HAP-1 (cell line): Measurements from ENCODE around the gene INS.

Source experiments
- DNase-seq, 2 experiments: peaks; one replicate each; pipeline ENCODE4 v3.0.0-alpha.2; 2016 to 2020; ENCODE audit warnings: low spot score in 2 of 2
- H3K27me3 ChIP-seq: fragments of 250-450 bp; sonication (Bioruptor Pico); 2 replicates; pipeline ENCODE4 v1.5.1; 2020; ENCODE audit warnings: low read depth, mild to moderate bottlenecking, moderate library complexity
- H3K36me3 ChIP-seq: fragments of 250-450 bp; sonication (Bioruptor Pico); replicated peaks from 2 replicates; pipeline ENCODE4 v1.5.1; 2020; ENCODE audit warnings: mild to moderate bottlenecking
- H3K4me1 ChIP-seq: fragments of 250-450 bp; sonication (Bioruptor Pico); 2 replicates; pipeline ENCODE4 v1.5.1; 2020; ENCODE audit warnings: mild to moderate bottlenecking
- H3K4me3 ChIP-seq: fragments of 250-450 bp; sonication (Bioruptor Pico); 2 replicates; pipeline ENCODE4 v1.5.1; 2020; ENCODE audit warnings: mild to moderate bottlenecking, moderate library complexity
- H3K9me3 ChIP-seq: fragments of 250-450 bp; sonication (Bioruptor Pico); 2 replicates; pipeline ENCODE4 v1.5.1; 2020; ENCODE audit warnings: mild to moderate bottlenecking, moderate library complexity
- in situ Hi-C: fragments of 300-500 bp; cut with MboI; formaldehyde crosslinking; loops from 3 replicates; pipeline ENCODE4 v1.14.3; 2020; ENCODE audit warnings: low sequenced_read_pairs, inconsistent platforms, mixed read lengths

INS gene

DNA sequence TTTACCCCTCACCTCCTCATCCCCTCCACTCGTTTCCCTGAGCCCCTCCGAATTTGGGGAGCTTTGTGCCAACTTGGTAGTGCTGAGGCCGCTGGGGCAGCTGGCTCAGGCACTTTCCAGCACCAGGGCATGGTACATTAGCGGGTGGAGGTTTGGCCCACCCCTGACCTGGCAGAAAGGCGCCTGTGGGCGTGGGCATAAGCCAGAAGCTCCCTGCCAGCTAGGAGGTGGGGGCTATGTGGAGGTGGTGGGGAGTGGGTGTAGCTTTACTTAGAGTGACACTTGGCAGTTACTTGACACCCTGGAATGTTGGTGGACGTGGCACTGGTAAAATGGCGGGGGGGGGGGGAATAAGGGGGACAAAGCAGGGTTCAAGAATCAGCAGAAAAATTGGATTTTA lies 11.5 kb downstream of the INS start:
- DNase-seq, result no peak
- Histone ChIP-seq H3K27me3 (peaks cover 59% of the 10 kb centered on the region), H3K4me1 (no peaks in the 10 kb centered on the region), H3K4me3 (no peak overlapping the region), H3K9me3 (no peaks in the 10 kb centered on the region), H3K36me3 (no peaks in the 10 kb centered on the region)
- in situ Hi-C loops, result no loop called here

DNA sequence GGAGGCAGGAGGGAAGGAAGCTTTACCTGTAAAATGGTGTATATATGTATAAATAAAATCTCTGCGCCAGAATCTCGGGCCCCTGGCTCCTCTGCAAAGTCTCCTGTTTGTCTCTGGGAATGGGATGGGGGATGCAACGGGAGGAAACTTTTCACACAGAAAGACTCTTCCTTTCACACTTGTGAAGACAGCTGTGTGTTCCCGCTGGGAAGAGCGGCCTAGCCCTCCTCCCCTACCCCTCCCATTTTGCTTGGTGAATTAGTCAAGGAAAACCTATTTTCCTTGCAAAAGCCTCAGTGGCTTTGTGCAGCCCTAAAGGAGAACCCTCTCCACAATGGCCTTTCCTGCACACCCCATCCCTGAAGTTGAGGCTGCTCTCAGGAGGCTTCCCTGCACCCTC lies 12.4 kb downstream of the INS start:
- no peak for DNase-seq
- Histone ChIP-seq H3K4me3 (no peak overlapping the region), H3K4me1 (no peaks in the 10 kb centered on the region), H3K36me3 (no peaks in the 10 kb centered on the region), H3K27me3 (peaks cover 67% of the 10 kb centered on the region), H3K9me3 (no peaks in the 10 kb centered on the region)
- in situ Hi-C loops, result no loop called here

DNA sequence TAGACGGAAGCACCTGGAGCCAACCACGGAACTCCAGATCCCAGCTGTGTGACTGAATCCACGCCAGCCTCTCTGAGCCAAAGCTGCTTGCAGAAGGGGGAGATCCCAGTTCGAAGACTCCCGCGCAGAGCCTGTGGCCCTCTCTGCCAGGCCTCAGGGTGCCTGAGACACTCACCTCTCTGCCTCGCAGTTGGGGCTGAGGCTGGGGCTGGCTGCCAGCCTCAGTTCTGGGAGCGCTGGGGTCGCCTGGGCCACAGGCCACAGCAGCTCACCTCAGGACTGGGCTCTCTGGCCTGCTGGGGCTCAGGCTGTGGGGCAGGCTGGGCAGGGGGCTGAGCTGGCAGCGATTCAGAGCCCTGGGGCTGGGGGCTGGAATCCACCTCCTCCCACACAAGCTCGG lies 13.6 kb downstream of the INS start:
- H3K36me3 ChIP-seq, result no peaks in the 10 kb centered on the region
- no peak for DNase-seq
- H3K9me3 ChIP-seq, result no peaks in the 10 kb centered on the region
- no peak overlapping the region for H3K4me3 ChIP-seq
- peaks cover 77% of the 10 kb centered on the region for H3K27me3 ChIP-seq
- H3K4me1 ChIP-seq, result no peaks in the 10 kb centered on the region
- in situ Hi-C loops, result no loop called here

DNA sequence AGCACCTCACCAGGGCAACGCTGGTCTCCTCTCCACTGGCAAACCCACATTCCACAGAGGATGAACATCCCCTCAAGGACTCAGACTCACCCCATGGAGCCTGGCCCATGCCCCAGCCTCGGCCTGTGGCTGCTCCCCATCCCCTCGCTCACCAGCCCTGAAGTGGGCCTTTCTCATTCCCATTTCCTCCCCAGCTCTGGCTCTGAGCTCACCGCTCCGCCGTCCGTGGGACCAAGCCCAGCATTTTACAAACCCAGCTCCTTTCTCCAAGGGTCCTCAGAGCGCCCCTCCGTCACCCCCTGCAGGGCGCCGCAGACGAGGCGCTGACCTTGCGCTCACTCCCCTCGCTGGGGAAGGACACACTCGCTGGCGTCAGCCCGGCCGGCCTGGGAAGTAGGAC lies 15.0 kb downstream of the INS start:
- Histone ChIP-seq H3K27me3 (peaks cover 90% of the 10 kb centered on the region), H3K4me1 (no peaks in the 10 kb centered on the region), H3K9me3 (no peaks in the 10 kb centered on the region), H3K4me3 (no peak overlapping the region), H3K36me3 (no peaks in the 10 kb centered on the region)
- DNase-seq, result no peak
- in situ Hi-C loops, result no loop called here

DNA sequence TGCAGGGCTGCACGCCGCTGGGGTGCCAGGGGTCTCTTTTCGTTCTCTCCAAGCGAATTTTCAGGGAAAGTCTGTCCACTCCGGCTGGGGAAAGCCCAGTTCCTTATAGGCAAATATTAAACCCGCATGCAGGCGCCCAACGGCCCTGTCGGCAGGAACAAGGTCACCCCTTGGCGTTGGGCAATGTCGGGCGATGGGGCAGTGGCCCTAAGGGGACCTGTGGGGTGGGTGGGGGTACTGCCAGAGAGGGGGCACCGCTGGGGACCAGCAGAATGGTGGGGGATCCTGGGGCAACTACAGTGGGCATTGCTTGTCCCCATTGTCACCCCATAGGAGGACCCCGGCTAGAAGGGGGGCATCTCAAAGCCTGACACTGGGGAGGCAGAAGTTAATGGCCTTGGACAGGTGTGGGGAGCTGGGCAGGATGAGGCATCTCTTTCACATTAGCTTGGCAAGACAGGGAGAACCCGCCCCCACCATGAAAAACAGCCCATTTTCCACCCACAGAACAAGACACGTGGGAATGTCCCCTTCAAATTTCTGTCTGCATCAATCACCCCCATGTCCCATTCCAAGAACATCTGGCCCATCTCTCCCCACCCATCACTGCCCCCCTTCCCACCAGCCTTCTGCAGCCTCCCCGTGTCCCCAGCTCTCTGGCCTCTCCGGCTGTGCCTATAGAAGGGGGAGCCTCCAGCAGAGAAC lies 16.3 kb downstream of the INS start:
- H3K4me1 ChIP-seq, result no peaks in the 10 kb centered on the region
- in situ Hi-C loops, result no loop called here
- no peak overlapping the region for H3K4me3 ChIP-seq
- no peak for DNase-seq
- H3K9me3 ChIP-seq, result no peaks in the 10 kb centered on the region
- H3K36me3 ChIP-seq, result no peaks in the 10 kb centered on the region
- H3K27me3 ChIP-seq, result peaks cover 92% of the 10 kb centered on the region

DNA sequence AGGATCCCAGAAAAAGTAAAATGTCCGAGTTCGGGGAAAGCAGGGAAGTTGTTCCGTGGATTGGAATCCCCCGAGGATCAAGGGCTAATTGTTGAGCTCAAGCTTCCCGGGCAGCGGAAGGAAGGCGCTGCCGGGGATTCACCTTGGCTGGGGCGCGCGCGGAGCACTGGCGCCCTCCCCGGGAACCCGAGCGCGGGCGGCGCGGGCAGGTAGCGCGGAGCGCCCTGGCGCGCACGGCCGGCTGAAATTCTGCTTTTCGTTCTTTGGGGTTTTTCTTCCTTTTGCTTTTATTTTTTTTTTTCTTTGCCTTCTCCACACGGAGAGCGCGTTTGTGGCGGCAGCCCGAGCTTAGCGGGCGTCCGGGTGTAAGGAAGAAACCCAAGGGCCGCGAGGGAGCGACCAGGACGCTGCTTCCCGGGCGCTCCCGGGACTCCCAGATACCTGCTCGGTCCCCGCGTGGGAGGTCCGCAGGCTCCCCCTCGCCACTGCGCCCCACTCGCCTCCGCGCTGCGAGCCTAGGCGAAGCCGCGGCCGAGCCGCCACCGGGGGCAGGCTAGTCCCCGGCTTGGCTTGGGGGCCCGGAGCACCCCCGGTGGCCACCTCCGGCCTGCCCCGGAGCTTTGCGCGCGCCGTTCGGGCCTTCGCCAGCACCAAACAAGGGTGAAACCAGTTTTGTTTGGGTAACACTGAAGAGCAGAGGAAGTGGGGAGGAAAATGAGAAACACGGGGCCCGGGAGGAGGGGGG lies 17.0 kb downstream of the INS start:
- in situ Hi-C loops, result no loop called here
- Histone ChIP-seq H3K4me3 (no peak overlapping the region), H3K36me3 (no peaks in the 10 kb centered on the region), H3K9me3 (no peaks in the 10 kb centered on the region), H3K4me1 (no peaks in the 10 kb centered on the region), H3K27me3 (peaks cover 87% of the 10 kb centered on the region)
- DNase-seq, result no peak

DNA sequence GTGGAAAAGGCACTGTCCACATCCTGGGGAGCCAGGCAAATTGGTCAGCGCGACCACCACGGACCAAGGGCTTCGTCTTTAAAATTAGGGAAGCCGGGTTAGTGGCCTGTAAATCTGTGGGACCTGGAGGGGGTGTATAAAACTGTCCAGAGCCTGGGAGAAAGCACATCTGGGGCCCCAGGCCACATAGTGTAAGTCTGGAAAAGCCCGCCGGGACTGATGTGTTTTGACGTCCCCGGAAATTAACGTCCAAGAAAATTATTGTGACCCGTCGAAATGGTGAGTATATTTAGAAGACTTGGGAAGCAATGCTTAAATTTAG lies 17.6 kb downstream of the INS start:
- H3K4me3 ChIP-seq, result no peak overlapping the region
- H3K27me3 ChIP-seq, result peaks cover 81% of the 10 kb centered on the region
- no peak for DNase-seq
- no peaks in the 10 kb centered on the region for H3K4me1 ChIP-seq
- no peaks in the 10 kb centered on the region for H3K36me3 ChIP-seq
- in situ Hi-C loops, result no loop called here
- no peaks in the 10 kb centered on the region for H3K9me3 ChIP-seq

DNA sequence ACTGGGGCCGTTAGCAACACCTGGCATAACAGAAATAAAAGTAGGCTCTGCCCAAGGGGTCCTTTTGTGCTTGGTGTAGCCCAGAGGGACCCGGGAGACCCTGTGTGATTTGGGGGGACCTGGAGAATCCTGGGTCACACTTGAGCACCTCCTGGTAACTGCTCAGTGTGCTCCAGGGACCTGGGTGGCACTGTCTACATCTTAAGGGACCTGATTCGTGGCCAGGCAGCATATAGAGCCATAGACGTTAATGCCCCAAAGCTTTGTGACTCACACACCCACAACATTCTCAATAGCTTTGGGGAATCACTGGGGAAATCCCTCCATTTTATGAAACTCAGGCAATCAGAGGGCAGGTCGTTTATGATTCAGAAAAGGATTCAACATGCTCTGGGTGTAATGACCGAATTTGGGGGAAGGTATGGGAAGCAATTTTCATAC lies 18.2 kb downstream of the INS start:
- Histone ChIP-seq H3K4me1 (no peaks in the 10 kb centered on the region), H3K9me3 (no peaks in the 10 kb centered on the region), H3K4me3 (no peak overlapping the region), H3K27me3 (peaks cover 76% of the 10 kb centered on the region), H3K36me3 (no peaks in the 10 kb centered on the region)
- DNase-seq, result no peak
- in situ Hi-C loops, result no loop called here

DNA sequence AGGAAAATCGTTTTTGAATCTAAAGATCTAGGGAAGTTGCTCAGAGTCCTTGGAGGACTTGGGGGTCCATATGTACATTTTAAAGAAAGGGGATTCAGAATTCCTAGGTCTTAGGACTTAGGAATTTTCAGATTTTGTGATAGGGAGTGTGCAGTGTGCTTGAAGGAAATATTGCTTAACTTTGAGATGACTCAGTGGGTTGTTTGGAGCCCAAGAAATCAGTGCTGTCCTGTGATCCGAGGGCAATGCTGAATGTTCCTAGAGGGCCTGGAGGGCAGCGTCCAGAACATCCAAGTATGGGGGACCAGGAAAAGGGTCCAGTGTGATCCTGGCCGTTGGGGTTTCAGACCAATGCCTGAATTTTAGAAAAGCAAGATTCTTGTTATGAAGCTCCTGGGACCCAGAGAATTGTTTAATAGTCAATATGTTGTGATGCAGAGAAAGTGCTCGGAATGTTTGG lies 18.7 kb downstream of the INS start:
- no peaks in the 10 kb centered on the region for H3K36me3 ChIP-seq
- peaks cover 76% of the 10 kb centered on the region for H3K27me3 ChIP-seq
- DNase-seq, result no peak
- H3K4me3 ChIP-seq, result no peak overlapping the region
- H3K9me3 ChIP-seq, result no peaks in the 10 kb centered on the region
- H3K4me1 ChIP-seq, result no peaks in the 10 kb centered on the region
- in situ Hi-C loops, result no loop called here

DNA sequence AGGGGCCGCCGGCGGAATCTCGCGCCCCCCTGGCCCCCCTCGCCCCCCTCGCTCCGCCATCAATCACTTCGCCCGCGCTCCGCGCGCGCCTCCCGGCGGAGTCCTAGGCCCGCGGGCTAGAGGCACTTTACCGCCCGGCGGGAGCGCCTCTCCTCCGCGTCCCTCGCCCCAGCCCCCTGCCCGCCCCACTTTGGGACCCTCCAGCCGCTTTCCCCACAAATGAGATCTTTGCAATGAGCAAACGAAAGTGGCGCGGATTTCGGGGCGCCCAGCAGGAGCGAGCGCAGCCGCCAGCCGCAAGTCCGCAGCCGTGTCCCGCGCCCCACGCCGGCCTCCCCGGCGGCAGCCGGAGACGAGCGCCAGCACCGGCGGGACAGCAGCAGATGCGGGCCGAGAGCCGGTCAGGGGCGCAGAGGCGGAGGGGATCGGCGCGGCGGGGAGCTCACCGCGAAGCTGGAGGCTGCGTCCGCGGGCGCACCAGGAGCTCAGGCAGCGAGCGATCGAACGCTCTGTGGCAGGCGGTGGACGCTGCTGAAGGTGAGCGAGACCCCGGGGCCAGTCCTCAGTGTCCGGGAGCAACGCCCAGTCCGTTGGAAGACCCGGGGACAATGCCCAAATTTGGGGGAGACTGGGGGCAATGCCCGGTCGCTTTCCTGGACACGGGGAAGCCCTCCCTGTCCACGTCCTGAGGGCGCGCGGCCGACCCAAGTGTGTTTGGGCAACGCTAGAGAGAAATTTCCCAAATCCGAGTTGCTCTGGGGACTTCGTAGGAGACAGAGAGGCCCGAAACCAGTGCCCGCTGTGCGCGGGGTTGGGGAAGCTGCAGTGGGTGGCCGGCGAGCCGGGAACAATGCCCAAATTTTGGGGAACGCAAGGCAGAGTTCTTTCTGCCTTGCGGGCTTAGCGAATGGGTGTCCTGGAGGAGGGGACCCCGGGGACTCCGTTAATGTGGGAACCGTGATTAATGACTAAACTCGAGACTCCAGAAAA lies 20.3 kb downstream of the INS start:
- Histone ChIP-seq H3K4me1 (no peaks in the 10 kb centered on the region), H3K36me3 (no peaks in the 10 kb centered on the region), H3K4me3 (no peak overlapping the region), H3K27me3 (peaks cover 76% of the 10 kb centered on the region), H3K9me3 (no peaks in the 10 kb centered on the region)
- in situ Hi-C loops, result no loop called here
- no peak for DNase-seq

DNA sequence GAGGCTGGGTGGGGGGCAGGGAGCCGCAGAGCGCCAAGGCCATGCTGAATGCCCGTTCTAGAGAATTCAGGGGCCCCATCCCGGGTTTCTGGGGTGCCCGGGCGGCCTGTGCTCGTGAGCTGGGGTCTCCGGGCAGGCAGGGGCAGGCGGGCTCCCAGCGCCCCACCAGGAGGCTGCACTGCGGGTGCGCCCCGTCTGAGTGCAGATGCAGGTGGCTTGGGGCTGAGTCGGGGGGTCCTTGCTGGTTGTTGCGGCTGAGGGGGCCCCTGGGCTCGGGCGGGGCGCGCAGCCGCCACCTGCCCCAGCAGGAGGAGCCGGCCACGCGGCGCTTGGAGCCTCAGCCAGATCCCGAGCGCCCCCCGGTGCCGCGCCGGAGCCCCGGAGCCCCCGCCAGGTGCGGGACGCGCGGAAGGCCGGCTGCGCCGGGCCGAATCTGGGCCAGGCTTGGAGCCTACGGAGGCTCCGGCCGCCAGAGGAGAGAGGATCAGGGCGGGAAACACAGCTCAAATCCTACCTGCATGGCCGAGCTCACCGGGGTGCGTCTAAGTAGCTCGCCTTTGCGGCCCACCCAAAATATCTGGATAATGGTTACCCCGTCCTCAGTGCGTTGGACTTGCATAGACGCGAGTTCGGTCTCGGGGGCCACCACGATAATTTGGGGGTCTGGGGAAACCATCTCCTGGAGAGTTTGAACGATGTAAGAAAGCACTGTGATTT lies 21.2 kb downstream of the INS start:
- DNase-seq, result no peak
- H3K9me3 ChIP-seq, result no peaks in the 10 kb centered on the region
- H3K4me1 ChIP-seq, result no peaks in the 10 kb centered on the region
- in situ Hi-C loops, result no loop called here
- peaks cover 71% of the 10 kb centered on the region for H3K27me3 ChIP-seq
- no peak overlapping the region for H3K4me3 ChIP-seq
- no peaks in the 10 kb centered on the region for H3K36me3 ChIP-seq

DNA sequence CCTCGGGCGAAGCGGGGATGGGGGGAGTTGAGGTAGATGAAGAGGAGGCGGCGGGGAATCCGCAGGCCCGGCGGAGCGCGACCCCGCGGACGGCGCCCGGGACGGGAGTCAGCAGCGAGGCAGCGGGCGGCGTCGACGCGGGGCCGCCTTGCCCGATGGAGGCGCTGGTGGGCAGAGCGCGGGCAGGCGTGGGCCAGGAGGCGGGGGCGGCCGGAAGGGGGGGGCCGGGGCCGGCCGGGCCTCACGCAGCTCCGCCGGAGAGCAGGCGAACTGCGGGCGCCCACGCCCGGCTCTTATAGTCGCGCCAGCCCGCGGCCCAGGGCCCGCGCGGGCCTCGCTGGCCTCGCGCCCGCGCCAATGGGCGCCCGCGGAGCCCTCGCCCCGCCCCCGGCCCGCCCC lies 21.9 kb downstream of the INS start, which contains the start of gene IGF2:
Gene IGF2, minus strand, starts transcription at position 267 of the 399 bp plus-strand sequence. CDS start 3,866 bp downstream, outside the sequence.
- DNase-seq, result no peak
- in situ Hi-C loops, result no loop called here
- Histone ChIP-seq H3K36me3 (no peaks in the 10 kb centered on the region), H3K4me1 (no peaks in the 10 kb centered on the region), H3K9me3 (no peaks in the 10 kb centered on the region), H3K27me3 (peaks cover 71% of the 10 kb centered on the region), H3K4me3 (no peak within 1 kb of the TSS)

DNA sequence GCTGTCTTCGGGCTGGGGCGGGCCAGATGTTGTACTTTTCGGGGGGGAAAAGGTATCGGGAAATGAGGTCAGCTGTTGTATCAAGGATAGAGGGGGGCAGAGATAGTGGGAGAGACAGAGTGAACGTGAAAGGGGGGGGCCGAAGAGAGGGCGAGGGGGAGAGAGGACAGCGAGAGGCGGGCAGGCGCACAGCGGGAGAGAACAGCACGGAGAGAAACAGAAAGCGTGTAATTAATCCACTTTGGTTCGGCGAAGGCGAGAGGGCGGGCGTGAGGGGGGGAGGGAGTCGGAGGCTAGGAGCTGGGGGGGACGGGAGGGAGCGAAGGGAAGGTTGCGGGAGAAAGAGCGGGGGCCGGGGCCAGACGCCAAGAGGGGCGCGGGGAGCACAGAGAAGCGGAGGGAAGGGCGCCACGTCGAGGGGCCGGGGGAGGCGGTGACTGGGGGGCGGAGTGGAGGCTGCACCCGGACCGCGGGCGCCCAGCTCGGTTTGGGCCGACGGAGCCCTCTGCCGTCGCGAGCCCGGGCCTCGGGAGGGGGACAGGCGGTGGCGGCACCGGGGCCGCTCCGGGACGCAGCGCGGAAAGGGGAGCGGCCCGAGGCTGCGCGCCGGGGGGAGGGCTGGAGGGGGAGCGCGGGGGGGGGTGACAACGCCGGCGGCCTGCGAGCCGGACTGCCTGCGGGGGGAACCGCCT lies 22.4 kb downstream of the INS start:
- Histone ChIP-seq H3K4me1 (no peaks in the 10 kb centered on the region), H3K4me3 (no peak overlapping the region), H3K9me3 (no peaks in the 10 kb centered on the region), H3K27me3 (peaks cover 71% of the 10 kb centered on the region), H3K36me3 (no peaks in the 10 kb centered on the region)
- no peak for DNase-seq
- in situ Hi-C loops, result no loop called here
